DMS153 treated with DMSO at 0.1 percent for 48 hours (cell line): ENCODE results near the gene ELFN2.
"Not testable (repeated sequence)": the region's sequence is repeated elsewhere in the genome, so short reads cannot be mapped to it uniquely, and the experiment has no call there.

ENCODE experiments used
- DNase-seq: peaks from one replicate; lab custom pipeline; 2025; ENCODE audit not compliant: unreplicated experiment; lab: John Stamatoyannopoulos, UW

The ELFN2 gene

DNA sequence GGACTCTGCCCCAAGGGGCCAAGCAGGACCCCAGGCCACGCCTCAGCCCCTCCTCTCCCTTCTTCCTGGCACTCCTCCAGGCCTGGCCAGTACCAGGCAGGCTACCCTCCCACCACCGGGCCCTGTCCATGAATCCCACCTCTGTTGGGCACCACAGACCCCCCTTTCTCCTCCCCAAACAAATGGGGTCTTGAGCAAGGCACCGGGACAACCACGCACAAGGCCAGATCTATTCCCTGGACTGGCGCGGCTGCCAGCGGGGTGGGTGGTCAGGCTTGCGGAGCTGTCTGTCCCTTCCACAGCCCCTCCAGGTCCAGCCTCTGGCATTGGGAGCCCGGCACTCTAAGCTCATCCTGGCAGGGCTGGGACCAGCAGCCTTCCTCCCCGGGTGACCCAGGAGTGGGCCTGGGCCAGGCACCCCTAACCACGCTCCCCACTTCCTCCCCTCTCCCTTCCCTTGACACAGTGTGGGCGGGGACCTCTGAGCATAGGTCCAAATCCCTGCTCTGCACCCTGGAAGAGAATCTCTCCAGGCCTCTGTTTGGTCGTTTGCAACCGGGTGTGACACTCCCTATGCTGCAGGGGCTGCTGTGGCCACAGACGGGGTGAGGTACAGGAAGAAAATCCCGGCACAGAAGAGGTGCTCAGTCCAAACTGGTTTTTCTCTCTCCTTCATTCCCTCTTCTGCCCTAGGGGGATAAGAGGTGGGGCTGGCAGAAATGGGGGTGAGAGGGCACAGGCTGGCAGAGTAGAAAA lies 14.6 kb downstream of the ELFN2 start:
- DNase-seq: no peak

DNA sequence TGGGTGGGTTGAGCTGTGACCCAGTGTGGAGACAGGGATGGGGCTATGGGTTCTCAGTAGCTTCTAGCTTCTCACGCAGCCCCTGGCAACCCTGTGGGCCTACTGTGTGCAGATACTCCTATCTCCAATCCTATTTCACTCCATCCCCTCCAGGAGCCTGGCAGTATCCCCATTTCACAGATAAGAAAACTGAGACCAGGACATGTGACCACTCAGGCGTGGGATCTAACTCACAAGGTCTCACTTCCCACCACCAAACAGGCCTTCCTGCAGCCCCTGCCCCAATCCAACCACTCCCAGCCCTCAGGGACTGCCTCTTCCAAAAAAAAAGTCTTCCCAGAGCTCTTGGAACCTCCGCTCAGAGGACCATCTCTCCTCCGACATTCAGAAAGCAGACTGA lies 15.6 kb downstream of the ELFN2 start:
- DNase-seq: no peak

DNA sequence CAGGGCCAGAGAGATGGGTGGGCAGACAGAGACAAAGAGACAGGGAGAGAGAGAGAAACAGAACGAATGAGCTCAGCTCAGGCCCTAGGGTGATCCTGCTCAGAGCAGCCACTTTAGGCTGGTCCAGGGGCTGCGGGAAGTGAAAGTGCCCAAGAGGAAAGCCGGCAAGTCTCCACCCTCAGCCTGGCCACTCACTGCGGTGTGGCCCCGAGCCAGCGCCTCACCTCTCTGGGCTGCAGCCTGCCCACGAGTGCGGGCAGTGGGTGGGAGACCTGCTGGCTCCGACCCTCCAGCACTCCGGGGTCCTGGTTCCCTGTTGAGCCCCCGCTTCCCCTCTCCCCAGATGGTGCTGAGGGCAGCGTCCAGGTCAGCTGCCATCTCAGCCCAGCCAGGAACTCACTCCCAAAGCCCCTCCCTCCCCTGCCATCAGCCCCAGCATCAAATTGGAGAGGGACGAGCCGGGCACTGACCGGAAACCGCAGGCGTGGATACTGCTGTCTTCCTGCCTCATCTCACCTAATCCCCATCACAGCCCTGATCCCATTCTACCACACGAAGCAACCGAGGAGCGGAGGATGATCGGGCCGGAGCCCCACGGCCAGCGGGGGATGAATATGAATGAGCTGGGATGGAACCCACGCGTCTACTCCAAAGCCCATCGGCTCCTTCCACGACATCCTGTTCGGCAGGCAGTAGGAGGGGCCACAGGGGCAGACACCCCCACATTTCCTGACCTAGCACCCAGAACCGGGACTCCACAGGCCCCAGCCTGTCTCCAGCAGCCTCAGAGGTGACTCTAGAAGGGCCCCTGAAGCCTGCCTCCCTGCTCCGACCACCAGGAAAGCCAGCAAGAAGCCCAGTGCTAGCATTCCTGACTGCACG lies 16.9 kb downstream of the ELFN2 start:
- no peak for DNase-seq

DNA sequence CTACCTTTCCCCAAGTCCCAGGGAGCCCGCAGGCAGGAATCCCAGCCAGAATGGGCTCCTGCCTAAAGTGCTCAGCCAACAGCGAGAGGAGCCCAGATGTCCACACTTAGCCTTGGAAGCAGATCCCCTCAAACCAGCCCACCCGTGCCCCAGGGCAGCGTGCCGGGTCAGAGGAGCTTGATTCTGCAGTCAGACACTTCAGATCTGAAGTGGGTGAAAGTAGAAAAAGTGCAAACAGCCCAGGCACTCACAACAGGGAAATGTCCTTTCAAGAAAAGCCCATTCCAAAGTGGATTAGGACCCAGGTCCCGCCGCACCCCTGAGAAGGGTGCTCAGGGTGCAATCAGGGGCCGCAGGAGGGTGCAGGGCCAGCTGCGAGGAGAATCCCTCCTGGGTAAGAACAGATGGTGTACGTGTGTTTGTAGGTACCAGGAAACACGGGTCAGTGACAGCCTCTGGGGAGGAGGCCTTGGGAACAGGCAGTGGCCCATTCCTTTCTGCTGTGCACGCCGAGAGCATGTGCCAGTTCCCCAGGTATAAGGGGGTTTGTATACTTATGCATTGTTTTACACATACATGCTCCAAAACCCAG lies 17.7 kb downstream of the ELFN2 start:
- no peak for DNase-seq

DNA sequence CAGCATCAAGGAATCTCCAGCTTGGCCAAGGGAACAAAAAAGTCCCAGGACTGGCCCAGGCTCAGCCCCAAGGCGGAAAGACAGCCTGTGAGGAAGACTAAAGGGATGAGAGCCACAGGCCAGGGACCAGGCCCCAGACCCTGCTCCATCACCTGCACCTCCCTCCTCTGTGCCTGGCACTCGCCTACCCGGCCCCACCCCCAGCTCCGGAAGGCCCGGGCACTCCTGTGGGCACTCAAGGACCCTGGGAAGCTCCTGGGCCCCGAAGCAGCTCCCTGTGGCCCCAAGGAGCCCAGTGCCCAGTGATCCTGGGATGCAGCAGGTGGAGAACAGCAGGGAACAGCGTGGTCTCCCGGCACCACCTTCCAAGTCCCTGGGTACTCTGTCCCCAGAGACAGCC lies 18.2 kb downstream of the ELFN2 start:
- DNase-seq: no peak

DNA sequence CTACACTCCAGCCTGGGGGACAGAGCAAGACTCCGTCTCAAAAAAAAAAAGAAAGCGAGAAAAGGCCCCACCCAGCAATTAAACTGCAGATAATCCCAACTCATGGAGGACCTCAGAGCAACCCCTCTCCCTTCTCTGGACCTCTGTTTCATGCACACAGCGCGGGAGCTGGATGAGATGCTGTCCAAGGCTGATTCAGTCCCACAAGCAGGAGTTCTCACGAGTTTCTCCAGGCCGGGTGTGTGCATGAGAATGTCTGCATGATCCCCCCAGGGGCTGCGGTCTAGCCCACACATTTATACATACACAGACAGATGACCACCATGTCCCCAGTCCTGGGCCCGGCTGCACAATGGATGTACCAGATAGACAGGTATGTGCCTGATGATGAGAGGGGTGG lies 19.4 kb downstream of the ELFN2 start:
- DNase-seq: no peak

DNA sequence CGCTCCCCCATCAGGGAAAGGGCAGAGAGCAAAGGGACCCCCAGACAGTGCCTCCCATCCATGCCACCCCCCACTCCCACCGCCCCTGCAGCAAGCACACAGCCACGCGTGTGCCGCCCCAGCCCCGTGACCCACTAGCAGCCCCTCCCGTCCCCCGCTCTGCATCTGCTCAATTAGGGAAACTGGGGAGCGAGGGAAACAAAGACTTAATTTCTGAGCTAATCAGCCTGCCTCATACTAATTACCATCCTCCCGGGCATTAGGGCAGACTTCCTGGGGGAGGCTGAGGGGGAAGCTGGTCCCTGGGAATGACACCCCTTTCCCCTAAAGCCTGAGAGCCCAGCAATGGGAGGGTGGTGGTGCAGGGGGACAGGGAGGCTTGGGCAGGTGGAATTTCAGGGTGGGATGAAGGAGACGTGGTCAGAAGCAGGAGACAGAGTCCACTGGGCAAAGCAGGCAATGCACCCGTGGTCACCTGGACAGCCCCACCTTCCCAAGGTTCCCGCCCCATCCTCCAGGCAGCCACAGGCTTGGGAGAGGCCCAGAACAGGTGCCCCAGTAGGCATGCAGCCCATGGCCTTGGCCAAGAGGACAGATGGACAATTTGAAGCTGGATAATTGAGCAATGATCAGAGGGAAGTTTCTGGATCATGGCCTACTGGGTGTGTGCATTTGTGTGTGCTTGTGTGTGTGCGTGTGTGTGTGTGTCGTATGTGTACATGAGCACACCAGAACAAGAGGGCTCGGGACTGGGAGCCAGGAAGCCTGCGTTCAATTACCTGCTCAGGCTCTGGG lies 20.6 kb downstream of the ELFN2 start:
- DNase-seq: no peak

DNA sequence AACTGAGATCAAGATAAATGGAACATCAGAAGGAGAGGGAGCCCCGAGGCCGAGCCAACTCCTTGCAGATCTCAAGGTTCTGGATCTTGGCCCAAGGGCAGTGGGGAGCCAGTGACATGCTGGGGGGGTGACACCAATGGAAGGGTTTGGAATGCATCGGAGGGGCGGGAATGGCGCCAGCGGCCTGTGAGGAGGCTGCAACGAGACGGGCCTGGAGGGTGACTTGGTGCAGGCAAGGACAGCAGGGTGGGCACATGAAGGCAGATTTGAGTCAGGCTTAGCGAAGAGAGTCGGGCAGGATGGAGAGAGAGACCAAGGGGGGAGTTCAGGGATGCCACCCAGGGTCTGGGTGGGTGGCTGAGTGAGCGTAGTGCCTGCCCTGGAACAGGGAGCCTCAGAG lies 23.2 kb downstream of the ELFN2 start:
- DNase-seq: no peak

DNA sequence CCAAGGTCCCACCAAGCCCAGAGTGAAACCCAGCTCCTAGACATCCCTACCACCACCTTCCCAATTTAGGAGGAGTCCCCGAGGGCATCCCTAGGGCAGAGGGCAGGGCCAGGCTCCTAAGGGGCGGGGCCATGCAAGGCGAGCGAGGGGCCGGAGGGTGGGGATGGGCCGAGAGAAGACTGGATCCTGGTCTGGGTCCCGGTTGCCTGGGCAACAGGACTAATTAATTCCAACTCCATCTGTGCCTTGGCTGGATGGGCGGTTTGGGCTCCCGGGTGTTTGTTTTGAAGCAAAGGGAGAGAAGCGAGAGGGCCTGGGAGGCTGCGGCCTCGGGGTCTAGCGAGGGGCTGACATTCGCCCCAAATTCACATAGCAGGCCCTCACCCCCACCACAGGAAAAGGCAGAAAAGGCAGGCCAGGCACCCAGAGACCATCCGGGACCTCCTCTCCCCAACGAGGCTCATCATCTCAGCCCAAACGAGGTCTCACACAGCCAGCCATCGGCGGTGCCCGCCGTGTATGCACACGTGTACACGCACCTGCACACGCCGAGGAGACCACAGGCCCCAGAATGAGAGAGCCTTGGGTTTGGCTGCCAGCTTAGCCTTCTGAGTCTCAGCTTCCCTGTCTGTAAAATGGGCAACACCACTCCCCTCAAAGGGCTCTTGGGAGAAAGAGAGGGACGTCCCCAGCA lies 23.9 kb downstream of the ELFN2 start:
- no peak for DNase-seq

DNA sequence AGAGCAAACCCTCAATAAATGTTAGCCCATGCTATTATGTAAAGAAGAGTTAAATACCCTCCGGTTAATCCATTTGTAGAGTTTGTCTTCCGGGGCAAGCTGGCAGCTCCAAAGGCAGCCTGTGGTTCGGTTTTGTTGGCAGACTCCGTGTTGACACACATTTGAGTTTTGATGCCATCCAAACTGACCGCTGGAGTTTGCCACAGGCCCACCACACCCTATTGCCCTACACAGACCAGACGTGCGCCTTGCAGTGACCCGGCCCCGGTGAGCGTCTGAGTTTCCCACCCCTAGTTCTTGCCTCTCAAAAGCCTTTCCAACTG lies 25.1 kb downstream of the ELFN2 start:
- no peak for DNase-seq

DNA sequence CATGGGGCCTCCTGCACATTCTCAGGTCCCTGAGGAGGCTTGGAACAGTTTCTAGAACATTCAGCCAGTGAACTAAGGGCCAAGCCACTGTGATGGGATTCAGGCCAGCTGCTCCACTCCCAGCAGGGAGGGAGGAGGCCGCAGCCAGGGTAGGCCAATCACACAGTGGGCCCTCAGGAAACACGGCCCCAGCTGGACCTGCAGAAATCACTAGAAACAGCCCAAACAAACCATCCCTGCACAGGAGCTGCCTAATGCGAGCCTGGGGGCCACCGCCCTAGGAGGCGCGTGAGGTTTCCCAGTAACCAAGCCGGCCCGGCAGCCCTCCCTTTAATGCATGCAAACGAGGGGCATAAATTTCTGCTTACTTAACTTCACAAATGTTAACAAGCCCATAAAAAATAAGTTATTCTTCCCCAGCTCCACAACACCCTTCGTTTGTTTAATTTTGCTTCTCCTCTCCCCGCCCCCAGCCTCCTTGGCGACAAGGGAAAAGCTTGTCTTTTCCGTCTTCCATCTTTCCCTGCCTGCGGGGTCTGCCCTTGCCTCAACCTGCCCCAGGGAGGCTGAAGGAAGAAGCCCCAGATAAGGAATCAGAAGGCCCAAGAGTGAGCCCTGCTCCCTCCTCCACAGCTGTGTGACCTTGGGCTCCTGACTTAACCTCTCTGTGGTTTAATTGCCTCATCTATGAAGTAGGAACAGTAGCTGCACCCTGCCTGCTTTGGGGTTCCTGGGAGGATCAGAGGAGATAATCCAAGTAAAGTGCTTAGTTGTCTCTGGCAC lies 25.7 kb downstream of the ELFN2 start:
- no peak for DNase-seq

DNA sequence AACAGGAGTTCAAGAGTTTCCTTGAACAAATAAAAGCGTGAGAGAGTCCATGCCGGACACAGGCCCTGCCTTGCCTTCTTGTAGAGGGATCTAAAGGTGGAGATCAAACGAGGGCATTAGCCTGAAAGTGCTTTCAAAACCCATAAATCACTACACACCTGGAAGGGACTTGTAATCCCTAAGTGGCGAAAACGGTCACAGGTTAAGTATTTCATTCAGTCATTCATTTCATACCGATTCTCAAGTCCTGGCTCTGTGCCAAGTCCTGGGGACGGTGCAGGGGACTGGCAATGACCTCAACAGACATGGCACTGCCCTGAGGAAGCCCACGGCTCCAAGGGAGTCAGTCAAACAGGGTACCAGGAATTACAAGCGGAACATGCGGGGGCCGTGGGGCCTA lies 26.6 kb downstream of the ELFN2 start:
- no peak for DNase-seq

DNA sequence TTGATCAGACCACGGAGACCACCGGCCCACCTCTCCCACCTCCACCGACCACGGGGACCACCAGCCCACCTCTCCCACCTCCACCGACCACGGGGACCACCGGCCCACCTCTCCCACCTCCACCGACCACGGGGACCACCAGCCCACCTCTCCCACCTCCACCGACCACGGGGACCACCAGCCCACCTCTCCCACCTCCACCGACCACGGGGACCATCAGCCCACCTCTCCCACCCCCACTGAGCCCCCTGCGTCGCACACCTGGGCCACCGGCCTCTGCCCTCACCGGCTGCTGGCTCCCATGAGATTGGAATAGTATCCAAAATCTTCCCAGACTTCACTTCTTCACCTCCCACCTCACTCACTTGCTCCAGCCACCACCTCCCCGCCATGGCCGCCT lies 27.8 kb downstream of the ELFN2 start:
- DNase-seq: not testable (repeated sequence)

DNA sequence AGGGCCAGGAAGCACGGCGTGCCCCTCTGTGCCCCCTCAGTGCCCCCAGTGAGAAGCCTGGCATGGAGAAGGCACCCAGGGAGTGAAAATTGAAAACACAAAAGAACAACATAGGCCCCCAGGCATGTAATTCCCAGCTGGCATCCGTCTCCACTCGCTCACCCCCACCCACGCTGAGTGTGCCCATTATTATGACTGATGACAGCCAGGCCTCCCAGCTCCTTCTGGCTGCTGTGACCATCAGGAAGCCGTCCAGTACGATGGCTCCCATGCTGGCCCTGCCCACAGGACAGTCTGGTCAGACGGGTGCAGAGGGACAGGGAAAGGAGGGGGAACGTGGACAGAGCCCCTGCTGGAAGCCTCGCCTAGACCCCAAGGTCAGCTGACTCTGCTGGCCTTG lies 30.1 kb downstream of the ELFN2 start:
- DNase-seq: no peak

DNA sequence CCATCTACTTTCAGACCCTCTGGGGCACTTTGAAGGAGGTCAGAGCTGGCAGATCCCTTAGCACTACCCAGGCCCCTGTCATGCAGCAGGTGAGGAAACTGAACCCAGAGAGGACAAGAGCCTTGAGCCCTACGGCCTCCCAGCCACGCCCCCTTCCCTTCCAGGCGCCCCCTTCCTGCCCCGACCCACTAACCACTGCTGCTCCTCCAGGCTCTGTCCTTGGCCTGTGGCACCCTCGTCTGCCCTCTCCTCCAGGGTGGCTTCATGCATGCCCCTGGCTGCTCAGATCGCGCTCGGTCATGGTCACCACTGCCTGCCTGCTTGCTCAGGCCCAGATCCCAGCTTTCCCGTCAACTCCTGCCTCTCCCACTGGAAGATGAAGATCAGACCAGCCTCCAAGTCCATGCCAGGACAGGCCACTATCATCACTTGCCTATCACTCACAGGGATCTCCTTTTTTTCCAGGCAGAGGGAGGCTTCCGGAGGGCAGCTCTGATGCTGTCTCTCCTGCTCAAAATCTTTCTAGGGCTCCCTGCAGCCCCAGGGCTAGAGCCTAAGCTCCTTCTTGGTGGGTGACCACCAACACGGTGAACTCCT lies 30.7 kb downstream of the ELFN2 start:
- no peak for DNase-seq

DNA sequence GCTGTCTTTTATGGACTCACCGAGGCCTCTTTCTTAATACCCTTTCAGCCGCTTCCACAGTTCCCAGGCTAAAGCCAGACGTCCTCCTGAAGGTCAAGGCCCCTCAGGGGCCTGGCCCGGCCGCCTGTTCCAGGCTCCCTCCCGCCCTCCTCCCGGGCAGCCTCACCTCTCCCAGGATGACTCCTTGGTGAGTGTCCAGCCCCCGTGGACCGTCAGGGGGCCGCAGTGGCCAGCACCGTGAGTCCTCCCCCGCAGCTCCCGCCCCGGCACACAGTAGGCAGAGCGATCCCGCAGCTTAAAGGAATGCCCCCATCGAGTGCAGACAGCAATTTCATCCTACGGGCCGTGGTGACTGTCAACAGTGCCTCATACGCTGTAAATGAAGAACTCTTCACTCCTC lies 32.9 kb downstream of the ELFN2 start:
- no peak for DNase-seq

DNA sequence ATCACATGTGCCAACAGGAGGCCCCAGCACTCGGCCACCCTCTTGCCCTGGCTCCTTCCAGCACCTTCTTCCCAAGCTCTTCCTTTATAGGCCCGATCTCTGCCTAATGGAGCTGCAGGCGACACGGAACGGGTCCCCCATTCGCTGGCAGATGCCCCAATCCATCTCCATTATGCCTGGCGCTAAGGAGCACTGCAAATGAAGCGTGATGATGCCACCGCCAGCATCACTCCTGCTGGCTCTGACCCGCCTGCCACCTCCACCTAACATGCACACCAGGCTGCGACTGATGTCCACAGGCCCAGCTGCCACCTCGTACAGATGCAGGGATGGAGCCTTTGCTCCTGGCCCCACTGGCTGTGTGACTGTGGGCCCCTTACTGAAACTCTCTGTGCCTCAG lies 33.5 kb downstream of the ELFN2 start:
- no peak for DNase-seq

DNA sequence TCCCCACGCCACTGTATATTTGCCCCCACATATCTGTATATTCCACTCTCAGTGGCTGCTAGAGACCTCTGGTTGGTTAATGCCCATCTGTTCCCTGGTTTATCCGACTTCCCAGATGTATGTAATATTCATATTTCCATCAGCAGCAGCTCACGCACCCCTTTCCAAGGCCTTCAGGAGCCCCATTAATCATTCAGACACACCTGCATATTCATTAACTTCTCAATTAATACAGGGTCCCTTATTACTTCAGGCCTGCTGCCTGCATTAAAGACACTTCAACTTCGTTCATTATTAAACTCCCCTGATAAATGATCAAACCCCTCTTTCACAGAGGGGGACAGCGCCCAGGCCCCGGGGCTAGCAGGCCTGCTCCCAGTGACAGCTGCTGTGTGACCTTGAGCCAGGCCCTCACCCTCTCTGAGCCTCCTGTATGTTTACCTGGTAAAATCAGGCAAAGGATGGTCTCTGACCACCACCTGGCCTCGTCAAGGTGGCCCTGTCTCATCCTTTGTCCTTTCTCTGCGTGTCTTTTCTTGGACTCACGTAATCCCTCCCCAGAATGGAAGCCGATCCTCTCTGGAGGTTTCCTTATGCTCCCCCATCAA lies 34.5 kb downstream of the ELFN2 start:
- no peak for DNase-seq

DNA sequence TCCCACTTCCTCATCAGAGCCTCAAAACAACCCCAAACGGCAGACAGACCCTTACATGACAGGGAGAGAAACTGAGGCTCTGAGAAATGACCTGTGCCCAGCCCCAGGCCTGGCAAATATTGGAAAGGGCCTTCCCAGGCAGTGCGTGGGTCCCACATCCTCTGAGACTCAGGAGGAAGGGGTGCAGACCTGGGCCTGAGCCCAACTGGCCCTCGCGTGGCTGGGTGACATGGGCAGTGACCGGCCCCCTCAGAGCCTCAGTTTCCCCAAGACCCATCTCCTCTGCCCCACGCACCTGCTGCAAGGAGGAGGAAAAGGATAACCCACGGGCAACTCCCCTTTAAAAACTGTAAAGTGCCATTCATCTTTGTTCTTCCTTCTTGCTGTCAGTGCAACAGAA lies 35.6 kb downstream of the ELFN2 start:
- no peak for DNase-seq
